ENCODE results near the gene CFAP68. TPM values are rescaled to one million over a fixed set of nuclear protein-coding genes. Genes with fewer than 3 reads are reported as not detected.

Gene CFAP68
- total and polyA plus RNA-seq, 2 of the 13 experiments (the other 11 are each of a cell fraction or from before 2014, with no cell fraction given): 22.2 to 25.6 TPM

- TF ChIP-seq ATF2 (CRISPR knock-in tag; IDR thresholded peaks at IDR 0.05): no peak
- peak; percentile 86 for TF ChIP-seq CEBPB (IDR thresholded peaks at IDR 0.05; ENCODE audit: borderline replicate concordance, low read depth, low read length)
- TF ChIP-seq NFATC3 (CRISPR knock-in tag; IDR thresholded peaks at IDR 0.05): no peak
- no peak for TF ChIP-seq POLR2AphosphoS5 (IDR thresholded peaks at IDR 0.05; ENCODE audit: low read depth, low read length)
- TF ChIP-seq ZBTB2 (CRISPR knock-in tag; IDR thresholded peaks at IDR 0.05; ENCODE audit: low read depth): no peak
- no peak for TF ChIP-seq ZNF891 (CRISPR knock-in tag; IDR thresholded peaks at IDR 0.05)
- TF ChIP-seq PAF1 (CRISPR knock-in tag; IDR thresholded peaks at IDR 0.05): no peak
- TF ChIP-seq FOSL2 (CRISPR knock-in tag; IDR thresholded peaks at IDR 0.05): no peak
- no peak for TF ChIP-seq ZNF20 (CRISPR knock-in tag; IDR thresholded peaks at IDR 0.05)
- TF ChIP-seq ZNF550 (CRISPR knock-in tag; IDR thresholded peaks at IDR 0.05; ENCODE audit: borderline replicate concordance): no peak
- no peak for TF ChIP-seq EZH2 (conservative IDR thresholded peaks at IDR 0.05; ENCODE audit: low read depth, low read length)
- TF ChIP-seq TBX2 (CRISPR knock-in tag; IDR thresholded peaks at IDR 0.05; ENCODE audit: borderline replicate concordance): no peak
- no peak for TF ChIP-seq REL (CRISPR knock-in tag; conservative IDR thresholded peaks at IDR 0.05)
- no peak for TF ChIP-seq SMAD1 (CRISPR knock-in tag; IDR thresholded peaks at IDR 0.05; ENCODE audit: borderline replicate concordance, low read depth)
- TF ChIP-seq AHR (CRISPR knock-in tag; IDR thresholded peaks at IDR 0.05): no peak
- no peak for TF ChIP-seq ZNF678 (CRISPR knock-in tag; IDR thresholded peaks at IDR 0.05)
- no peak for TF ChIP-seq ZNF577 (CRISPR knock-in tag; IDR thresholded peaks at IDR 0.05; ENCODE audit: borderline replicate concordance, low read depth)
- TF ChIP-seq ADNP (CRISPR knock-in tag; IDR thresholded peaks at IDR 0.05): no peak
- no peak for TF ChIP-seq TAF1 (CRISPR knock-in tag; IDR thresholded peaks at IDR 0.05)
- no peak for TF ChIP-seq ATF7-NPFF (CRISPR knock-in tag; IDR thresholded peaks at IDR 0.05; ENCODE audit: low read depth)
- TF ChIP-seq CEBPG (CRISPR knock-in tag; IDR thresholded peaks at IDR 0.05): peak; percentile 83
- no peak for TF ChIP-seq CAMTA2 (CRISPR knock-in tag; IDR thresholded peaks at IDR 0.05; ENCODE audit: borderline replicate concordance)
- TF ChIP-seq TMF1 (CRISPR knock-in tag; IDR thresholded peaks at IDR 0.05; ENCODE audit: low read depth): no peak
- TF ChIP-seq ZNF670 (CRISPR knock-in tag; IDR thresholded peaks at IDR 0.05; ENCODE audit: borderline replicate concordance): no peak
- no peak for TF ChIP-seq ZNF337 (CRISPR knock-in tag; IDR thresholded peaks at IDR 0.05; ENCODE audit: borderline replicate concordance, low read depth)
- TF ChIP-seq, protein P1, sequence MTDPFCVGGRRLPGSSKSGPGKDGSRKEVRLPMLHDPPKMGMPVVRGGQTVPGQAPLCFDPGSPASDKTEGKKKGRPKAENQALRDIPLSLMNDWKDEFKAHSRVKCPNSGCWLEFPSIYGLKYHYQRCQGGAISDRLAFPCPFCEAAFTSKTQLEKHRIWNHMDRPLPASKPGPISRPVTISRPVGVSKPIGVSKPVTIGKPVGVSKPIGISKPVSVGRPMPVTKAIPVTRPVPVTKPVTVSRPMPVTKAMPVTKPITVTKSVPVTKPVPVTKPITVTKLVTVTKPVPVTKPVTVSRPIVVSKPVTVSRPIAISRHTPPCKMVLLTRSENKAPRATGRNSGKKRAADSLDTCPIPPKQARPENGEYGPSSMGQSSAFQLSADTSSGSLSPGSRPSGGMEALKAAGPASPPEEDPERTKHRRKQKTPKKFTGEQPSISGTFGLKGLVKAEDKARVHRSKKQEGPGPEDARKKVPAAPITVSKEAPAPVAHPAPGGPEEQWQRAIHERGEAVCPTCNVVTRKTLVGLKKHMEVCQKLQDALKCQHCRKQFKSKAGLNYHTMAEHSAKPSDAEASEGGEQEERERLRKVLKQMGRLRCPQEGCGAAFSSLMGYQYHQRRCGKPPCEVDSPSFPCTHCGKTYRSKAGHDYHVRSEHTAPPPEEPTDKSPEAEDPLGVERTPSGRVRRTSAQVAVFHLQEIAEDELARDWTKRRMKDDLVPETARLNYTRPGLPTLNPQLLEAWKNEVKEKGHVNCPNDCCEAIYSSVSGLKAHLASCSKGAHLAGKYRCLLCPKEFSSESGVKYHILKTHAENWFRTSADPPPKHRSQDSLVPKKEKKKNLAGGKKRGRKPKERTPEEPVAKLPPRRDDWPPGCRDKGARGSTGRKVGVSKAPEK (CRISPR knock-in tag; IDR thresholded peaks at IDR 0.05; ENCODE audit: borderline replicate concordance): no peak
- TF ChIP-seq ZNF414 (CRISPR knock-in tag; IDR thresholded peaks at IDR 0.05): no peak
Observed at GRCh38 chr11:111933872-111934271, 54.5 kb downstream of the CFAP68 start (continued).
